Fibroblast of lung (primary cell): ENCODE measurements around the gene PLEKHA6. TPM values are rescaled to one million over a fixed set of nuclear protein-coding genes. Genes with fewer than 3 reads are reported as not detected.

ENCODE experiments used
- DNase-seq, 2 donors: peaks; one replicate each; pipeline versions ENCODE4 v3.0.0 to v3.0.0-alpha.2; 2010; ENCODE audit warnings: low read depth in 2 of 2
- H2AFZ ChIP-seq: 2 replicates; pipeline ENCODE4 v1.5.1; 2012; ENCODE audit warnings: low read length, control low read depth, inconsistent platforms
- H3K27ac ChIP-seq: 2 replicates; pipeline ENCODE4 v1.5.1; 2011; ENCODE audit warnings: low read length, control low read depth; ENCODE audit not compliant: insufficient read depth
- H3K27me3 ChIP-seq: 2 replicates; pipeline ENCODE4 v1.5.1; 2011; ENCODE audit warnings: mild to moderate bottlenecking, low read length; ENCODE audit not compliant: control insufficient read depth, insufficient read depth
- H3K36me3 ChIP-seq: 2 replicates; pipeline ENCODE4 v1.5.1; 2011; ENCODE audit warnings: low read length; ENCODE audit not compliant: control insufficient read depth, insufficient read depth
- H3K4me1 ChIP-seq: 2 replicates; pipeline ENCODE4 v1.5.1; 2011; ENCODE audit warnings: low read length; ENCODE audit not compliant: control insufficient read depth, insufficient read depth; ENCODE audit errors: extremely low read depth
- H3K4me2 ChIP-seq: 2 replicates; pipeline ENCODE4 v1.5.1; 2011; ENCODE audit warnings: low read length, control low read depth; ENCODE audit not compliant: insufficient read depth; ENCODE audit errors: extremely low read depth
- H3K4me3 ChIP-seq, 4 experiments: fragments of 200-600 bp in 1 of 4; sonication (generic) in 1 of 4; replicated peaks in 1 of 4; 2 replicates each; pipeline ENCODE4 v1.5.1; 2011 to 2016; ENCODE audit warnings: low read length in 4 of 4, low read depth in 3 of 4, mild to moderate bottlenecking in 3 of 4, control low read depth in 2 of 4, inconsistent platforms in 1 of 4, mixed read lengths in 1 of 4; ENCODE audit not compliant: insufficient read depth in 1 of 4; ENCODE audit errors: control extremely low read depth in 1 of 4
- H3K79me2 ChIP-seq: 2 replicates; pipeline ENCODE4 v1.5.1; 2012; ENCODE audit warnings: mild to moderate bottlenecking, low read length, inconsistent platforms; ENCODE audit not compliant: control insufficient read depth, insufficient read depth
- H3K9ac ChIP-seq: 2 replicates; pipeline ENCODE4 v1.5.1; 2011; ENCODE audit warnings: mild to moderate bottlenecking, low read length, control low read depth; ENCODE audit not compliant: insufficient read depth
- H3K9me3 ChIP-seq: 2 replicates; pipeline ENCODE4 v1.5.1; 2012; ENCODE audit warnings: low read depth, low read length; ENCODE audit not compliant: control insufficient read depth, insufficient read depth
- H4K20me1 ChIP-seq: 2 replicates; pipeline ENCODE4 v1.5.1; 2011; ENCODE audit warnings: low read length; ENCODE audit not compliant: control insufficient read depth, insufficient read depth; ENCODE audit errors: extremely low read depth
- CTCF ChIP-seq, 2 donors: IDR thresholded peaks in 1 of 2; conservative IDR thresholded peaks in 1 of 2; 1 replicate in 1 of 2; 2 replicates in 1 of 2; pipeline ENCODE4 v1.5.1; 2011 to 2012; ENCODE audit warnings: low read length in 2 of 2, control low read depth in 1 of 2, inconsistent platforms in 1 of 2, low read depth in 1 of 2, mild to moderate bottlenecking in 1 of 2
- EZH2 ChIP-seq: IDR thresholded peaks from 2 replicates; pipeline ENCODE4 v1.5.1; 2012; ENCODE audit warnings: low read length, control low read depth, mild to moderate bottlenecking; ENCODE audit errors: missing control alignments
- polyA plus RNA-seq, 2 donors: library from polyadenylated mRNA; depleted of rRNA in 1 of 2; stranded (reverse) in 1 of 2; unstranded in 1 of 2; fragments of >200 nt; gene quantifications; 2 replicates each; pipeline ENCODE4 v1.2.1, GENCODE V29; 2011 to 2012; ENCODE audit warnings: missing spikeins in 1 of 2
- total RNA-seq: library from RNA; depleted of rRNA; stranded (reverse); fragments of >200 nt; gene quantifications from 2 replicates; pipeline ENCODE4 v1.2.1, GENCODE V29; 2014

The PLEKHA6 gene
- total and polyA plus RNA-seq, 2 donors (not counting 1 experiment from before 2014, with no cell fraction given) = 3.8 to 4.3 TPM

DNA sequence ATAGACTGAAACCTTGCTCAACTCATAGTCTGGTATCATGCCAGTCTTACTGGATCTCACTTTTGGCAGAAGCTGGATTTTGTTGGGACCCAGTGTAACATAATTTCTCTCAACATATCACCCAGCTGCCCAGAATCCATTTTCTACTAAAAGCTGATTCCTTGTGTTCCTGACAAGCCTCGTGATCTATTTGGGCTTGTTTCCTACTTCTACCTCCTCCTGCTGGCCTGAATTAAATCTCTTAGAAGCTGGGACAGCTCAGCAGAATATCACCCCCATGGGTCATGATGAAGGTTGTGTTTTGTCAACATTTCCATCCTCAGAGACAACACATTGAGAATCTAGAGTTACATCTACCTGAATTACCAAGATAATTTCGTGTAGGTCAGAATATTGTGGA lies 153.6 kb downstream of the PLEKHA6 start:
- H3K4me3 ChIP-seq = no peak overlapping the region
- TF ChIP-seq EZH2 = no peak
- peak in 1 of 2 donors; percentile 36 for TF ChIP-seq CTCF (conservative IDR thresholded peaks at IDR 0.05 in 1 of 2, IDR thresholded peaks at IDR 0.05 in 1 of 2; ENCODE audit: low read depth in 1 of 2, low read length in 2 of 2)
- H3K4me2 ChIP-seq = no peak overlapping the region
- H3K4me1 ChIP-seq = no peaks in the 10 kb centered on the region
- no peak overlapping the region for H3K9ac ChIP-seq
- peak in 1 of 2 donors; percentile 4 for DNase-seq
- no peak overlapping the region for H2AFZ ChIP-seq
- no peak overlapping the region for H3K27ac ChIP-seq
- H3K36me3 ChIP-seq = no peaks in the 10 kb centered on the region
- H3K27me3 ChIP-seq = peaks cover 12% of the 10 kb centered on the region
- no peaks in the 10 kb centered on the region for H4K20me1 ChIP-seq
- no peaks in the 10 kb centered on the region for H3K9me3 ChIP-seq
- H3K79me2 ChIP-seq = no peaks in the 10 kb centered on the region

GRCh38 chr1:204205486-204205885 lies 154.2 kb downstream of the PLEKHA6 start:
- Histone ChIP-seq H3K4me3 (no peak overlapping the region), H3K27ac (no peak overlapping the region), H3K9me3 (no peaks in the 10 kb centered on the region), H3K36me3 (no peaks in the 10 kb centered on the region), H3K4me2 (no peak overlapping the region), H3K79me2 (no peaks in the 10 kb centered on the region), H3K27me3 (peaks cover 10% of the 10 kb centered on the region), H2AFZ (no peak overlapping the region), H4K20me1 (no peaks in the 10 kb centered on the region), H3K4me1 (no peaks in the 10 kb centered on the region), H3K9ac (no peak overlapping the region)
- no peak for TF ChIP-seq CTCF (conservative IDR thresholded peaks at IDR 0.05 in 1 of 2, IDR thresholded peaks at IDR 0.05 in 1 of 2; ENCODE audit: low read depth in 1 of 2, low read length in 2 of 2)
- TF ChIP-seq EZH2 = no peak
- no peak for DNase-seq

DNA sequence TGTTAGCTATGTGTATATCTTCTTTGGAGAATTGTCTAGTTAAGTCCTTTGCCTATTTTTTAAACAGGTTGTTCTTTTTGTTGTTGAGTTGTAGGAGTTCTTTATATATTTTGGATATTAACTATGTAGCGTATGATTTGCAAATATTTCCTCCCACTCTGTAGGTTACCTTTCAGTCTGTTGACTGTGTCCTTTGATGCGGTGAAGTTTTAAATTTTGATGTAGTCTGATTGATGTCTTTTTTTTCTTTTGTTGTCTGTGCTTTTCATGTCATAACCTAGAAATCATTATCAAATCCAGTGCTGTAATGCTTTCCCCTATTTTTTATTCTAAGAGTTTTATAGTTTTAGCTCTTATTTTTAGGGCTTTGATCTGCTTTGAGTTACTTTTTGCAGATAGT lies 154.8 kb downstream of the PLEKHA6 start:
- Histone ChIP-seq H3K27ac (no peak overlapping the region), H3K9me3 (no peaks in the 10 kb centered on the region), H3K27me3 (peaks cover 10% of the 10 kb centered on the region), H4K20me1 (no peaks in the 10 kb centered on the region), H3K79me2 (no peaks in the 10 kb centered on the region), H2AFZ (no peak overlapping the region), H3K36me3 (no peaks in the 10 kb centered on the region), H3K4me2 (no peak overlapping the region), H3K4me3 (no peak overlapping the region), H3K9ac (no peak overlapping the region), H3K4me1 (no peaks in the 10 kb centered on the region)
- no peak for DNase-seq
- TF ChIP-seq CTCF (conservative IDR thresholded peaks at IDR 0.05 in 1 of 2, IDR thresholded peaks at IDR 0.05 in 1 of 2; ENCODE audit: low read depth in 1 of 2, low read length in 2 of 2) = no peak
- no peak for TF ChIP-seq EZH2
